HCT116 (cell line): ENCODE measurements around the gene HIP1. TPM values are rescaled to one million over a fixed set of nuclear protein-coding genes. Genes with fewer than 3 reads are reported as not detected.

Experiments
- ATAC-seq: fragments of 200-7000 bp; cut with Tn5 transposase; 2 replicates; pipeline ENCODE4 v1.9.1; 2020; ENCODE audit warnings: mild to moderate bottlenecking, moderate library complexity
- BruUV-seq: library from RNA; stranded (reverse); fragments of 400-500 nt; replicated peaks from 2 replicates; lab custom pipeline; 2021; lab: Mats Ljungman, UMichigan
- CTCF ChIA-PET: fragments of 300-600 bp; sonication (Branson Sonifier 250); formaldehyde crosslinking; loops from one replicate; lab custom pipeline; 2021; ENCODE audit warnings: antibody characterized with exemption; lab: Charles Lee
- POLR2A ChIA-PET: fragments of 300-600, 350-600 bp; sonication (Branson Sonifier 250); formaldehyde crosslinking; loops from one replicate; lab custom pipeline; 2021; ENCODE audit warnings: antibody characterized with exemption; lab: Charles Lee
- RAD21 ChIA-PET, 2 experiments: fragments of 300-600 bp; sonication (Branson Sonifier 250); formaldehyde crosslinking; loops; one replicate each; lab custom pipeline; 2023; ENCODE audit warnings: low total read pairs in 2 of 2; ENCODE audit not compliant: uncharacterized antibody in 2 of 2, unreplicated experiment in 2 of 2, low non-redundant PET in 1 of 2; lab: Charles Lee
- DNase-seq: peaks from one replicate; pipeline ENCODE4 v3.0.0-alpha.2; 2010; ENCODE audit warnings: low read depth, low spot score
- H2AFZ ChIP-seq: fragments of 200-600 bp; shearing (Covaris generic), sonication (generic); 2 replicates; pipeline ENCODE4 v1.6.1; 2017; ENCODE audit warnings: low read depth, mixed run types, mixed read lengths, antibody characterized with exemption, low read length; ENCODE audit not compliant: poor library complexity, severe bottlenecking
- H3K27ac ChIP-seq: 2 replicates; pipeline ENCODE4 v1.5.1; 2012; ENCODE audit warnings: low read depth, low read length
- H3K27me3 ChIP-seq: fragments of 200-600 bp; sonication (generic); 2 replicates; pipeline ENCODE4 v1.6.1; 2016; ENCODE audit warnings: mixed run types, low read length, mixed read lengths; ENCODE audit not compliant: insufficient read depth
- H3K36me3 ChIP-seq, 2 experiments: fragments of 200-500 bp in 1 of 2; fragments of 200-600 bp in 1 of 2; sonication (Bioruptor generic) in 1 of 2; sonication (generic) in 1 of 2; 2 replicates each; pipeline versions ENCODE4 v1.5.1 to v1.6.1; 2014 to 2016; ENCODE audit warnings: low read length in 2 of 2, inconsistent platforms in 1 of 2, mixed read lengths in 1 of 2, mixed run types in 1 of 2; ENCODE audit not compliant: insufficient read depth in 2 of 2, control insufficient read depth in 1 of 2
- H3K4me1 ChIP-seq, 2 experiments: fragments of 200-600 bp in 1 of 2; sonication (generic) in 1 of 2; 2 replicates each; pipeline versions ENCODE4 v1.5.1 to v1.6.1; 2012 to 2017; ENCODE audit warnings: low read length in 2 of 2, inconsistent platforms in 1 of 2, mild to moderate bottlenecking in 1 of 2, mixed read lengths in 1 of 2, mixed run types in 1 of 2, moderate library complexity in 1 of 2; ENCODE audit not compliant: insufficient read depth in 2 of 2, control insufficient read depth in 1 of 2
- H3K4me2 ChIP-seq: fragments of 200-600 bp; sonication (generic); 2 replicates; pipeline ENCODE4 v1.6.1; 2017; ENCODE audit warnings: mixed run types, low read length, mixed read lengths
- H3K4me3 ChIP-seq, 2 experiments: fragments of 200-600 bp in 1 of 2; sonication (generic) in 1 of 2; replicated peaks in 1 of 2; 2 replicates each; pipeline ENCODE4 v1.5.1; 2011 to 2016; ENCODE audit warnings: low read length in 2 of 2, control low read depth in 1 of 2, low read depth in 1 of 2, mild to moderate bottlenecking in 1 of 2, mixed read lengths in 1 of 2, mixed run types in 1 of 2
- H3K79me2 ChIP-seq: fragments of 200-600 bp; sonication (generic); 2 replicates; pipeline ENCODE4 v1.6.1; 2017; ENCODE audit warnings: mild to moderate bottlenecking, mixed run types, low read length, moderate library complexity, mixed read lengths; ENCODE audit not compliant: insufficient read depth
- H3K9ac ChIP-seq: fragments of 200-600 bp; sonication (generic); 2 replicates; pipeline ENCODE4 v1.6.1; 2016; ENCODE audit warnings: low read length, mixed read lengths
- H3K9me2 ChIP-seq: fragments of 200-600 bp; sonication (generic), shearing (Covaris generic); 2 replicates; pipeline ENCODE4 v1.6.1; 2017; ENCODE audit warnings: mixed run types, mild to moderate bottlenecking, moderate library complexity; ENCODE audit not compliant: insufficient read depth
- H3K9me3 ChIP-seq, 2 experiments: fragments of 200-500 bp in 1 of 2; fragments of 200-600 bp in 1 of 2; sonication (Bioruptor generic) in 1 of 2; sonication (generic) in 1 of 2; 2 replicates each; pipeline ENCODE4 v1.6.1; 2014 to 2017; ENCODE audit warnings: low read length in 2 of 2, mixed read lengths in 2 of 2, inconsistent platforms in 1 of 2, low read depth in 1 of 2, mild to moderate bottlenecking in 1 of 2, mixed run types in 1 of 2, moderate library complexity in 1 of 2; ENCODE audit not compliant: control insufficient read depth in 1 of 2, insufficient read depth in 1 of 2
- H4K20me1 ChIP-seq: fragments of 200-600 bp; sonication (generic), shearing (Covaris generic); 2 replicates; pipeline ENCODE4 v1.6.1; 2017; ENCODE audit warnings: mixed run types, mild to moderate bottlenecking, moderate library complexity; ENCODE audit not compliant: insufficient read depth
- CBX3 ChIP-seq: IDR thresholded peaks from 2 replicates; pipeline ENCODE4 v1.6.1; 2012; ENCODE audit warnings: low read depth
- CEBPB ChIP-seq: IDR thresholded peaks from 2 replicates; pipeline ENCODE4 v1.6.1; 2012; ENCODE audit warnings: low read depth
- EGR1 ChIP-seq: IDR thresholded peaks from 2 replicates; pipeline ENCODE4 v1.6.1; 2012; ENCODE audit warnings: low read depth
- ELF1 ChIP-seq: IDR thresholded peaks from 2 replicates; pipeline ENCODE4 v1.6.1; 2012; ENCODE audit warnings: low read depth, borderline replicate concordance
- RAD21 ChIP-seq: IDR thresholded peaks from 2 replicates; pipeline ENCODE4 v1.6.1; 2012; ENCODE audit warnings: low read depth, mild to moderate bottlenecking
- SRF ChIP-seq: IDR thresholded peaks from 2 replicates; pipeline ENCODE4 v1.6.1; 2012; ENCODE audit warnings: low read depth
- TCF7L2 ChIP-seq: IDR thresholded peaks from 2 replicates; pipeline ENCODE4 v1.7.0; 2011; ENCODE audit warnings: borderline replicate concordance, inconsistent platforms; ENCODE audit not compliant: insufficient read depth, insufficient read length; ENCODE audit errors: extremely low read depth
- YY1 ChIP-seq: IDR thresholded peaks from 2 replicates; pipeline ENCODE4 v1.6.1; 2011; ENCODE audit warnings: low read length, low read depth, moderate library complexity, mild to moderate bottlenecking; ENCODE audit not compliant: insufficient replicate concordance; ENCODE audit errors: extremely low read depth
- ZNF274 ChIP-seq: fragments of 200-500 bp; sonication (Bioruptor generic); IDR thresholded peaks from 2 replicates; pipeline ENCODE4 v1.6.1; 2014; ENCODE audit warnings: mild to moderate bottlenecking, low read depth, low read length, inconsistent platforms
- intact Hi-C: fragments of 100-400 bp; cut with micrococcal nuclease; formaldehyde crosslinking; loops from 2 replicates; pipeline ENCODE4 v1.10.0; 2022
- total RNA-seq: library from RNA; stranded (reverse); gene quantifications from one replicate; pipeline ENCODE4 v1.2.1, GENCODE V29; 2021; ENCODE audit not compliant: unreplicated experiment
- TF ChIP-seq, protein P1 (sequence below): IDR thresholded peaks from 2 replicates; pipeline ENCODE4 v1.6.1; 2012
- TF ChIP-seq, protein P2 (sequence below): IDR thresholded peaks from 2 replicates; pipeline ENCODE4 v1.6.1; 2012; ENCODE audit warnings: low read depth
- TF ChIP-seq, protein P3 (sequence below), 3 experiments: fragments of 200-600 bp in 1 of 3; sonication (generic) in 1 of 3; IDR thresholded peaks in 2 of 3; conservative IDR thresholded peaks in 1 of 3; 2 replicates each; pipeline ENCODE4 v1.5.1; 2012 to 2017; ENCODE audit warnings: low read depth in 2 of 3, low read length in 2 of 3, antibody characterized with exemption in 1 of 3, borderline replicate concordance in 1 of 3, control low read depth in 1 of 3, mild to moderate bottlenecking in 1 of 3, mixed read lengths in 1 of 3, mixed run types in 1 of 3, moderate library complexity in 1 of 3; ENCODE audit not compliant: insufficient read depth in 1 of 3
- TF ChIP-seq, protein P4 (sequence below): IDR thresholded peaks from 2 replicates; pipeline ENCODE4 v1.6.1; 2011; ENCODE audit warnings: mild to moderate bottlenecking, low read length, moderate library complexity; ENCODE audit not compliant: insufficient replicate concordance; ENCODE audit errors: extremely low read depth
- TF ChIP-seq, protein P5 (sequence below): IDR thresholded peaks from 2 replicates; pipeline ENCODE4 v1.6.1; 2012

HIP1 gene
- total RNA-seq, 1 experiment from 2014 or later, result 22.1 TPM

DNA sequence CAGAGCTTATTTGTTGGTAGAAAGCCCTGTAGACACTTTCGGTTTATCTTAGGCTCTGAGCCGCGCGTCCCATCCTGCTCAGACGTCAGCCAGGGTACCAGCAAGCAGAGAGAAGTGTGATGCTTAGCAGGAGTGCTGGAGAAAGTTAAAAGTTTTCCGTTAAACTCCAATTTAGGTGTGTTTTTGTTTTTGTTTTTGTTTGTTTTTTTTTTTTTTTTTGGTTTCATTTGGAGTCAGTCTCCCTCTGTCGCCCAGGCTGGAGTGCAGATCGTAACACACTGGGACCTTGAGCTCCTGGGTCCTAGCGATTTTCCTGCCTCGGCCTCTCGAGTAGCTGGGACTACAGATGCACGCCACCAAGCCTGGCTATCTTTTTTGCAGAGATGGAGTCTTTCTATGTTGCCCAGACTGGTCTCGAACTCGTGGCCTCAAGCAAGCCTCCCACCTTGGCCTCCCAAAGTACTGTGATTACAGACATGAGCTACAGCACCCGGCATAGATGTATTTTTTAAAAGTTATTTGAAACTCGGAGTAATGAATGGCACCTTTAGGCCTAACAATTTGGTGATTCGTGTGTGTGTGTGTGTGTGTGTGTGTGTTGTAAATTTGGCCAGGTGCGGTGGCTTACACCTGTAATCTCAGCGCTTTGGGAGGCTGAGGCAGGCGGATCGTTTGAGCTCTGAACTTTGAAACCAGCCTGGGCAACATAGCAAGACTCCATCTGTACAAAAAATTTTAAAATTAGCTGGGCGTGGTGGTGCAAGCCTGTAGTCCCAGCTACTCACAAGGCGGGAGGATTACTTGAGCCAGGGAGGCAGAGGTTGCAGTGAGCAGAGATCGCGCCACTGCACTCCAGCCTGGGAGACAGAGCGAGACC is 1.3 kb upstream of the HIP1 start:
- Histone ChIP-seq H3K9ac (peak overlapping the region; percentile 71), H3K9me2 (no peaks in the 10 kb centered on the region), H3K27me3 (no peaks in the 10 kb centered on the region), H2AFZ (peak overlapping the region; percentile 86), H3K79me2 (no peaks in the 10 kb centered on the region), H3K9me3 (no peaks in the 10 kb centered on the region), H3K4me2 (peak overlapping the region; percentile 98), H3K27ac (peak overlapping the region; percentile 64), H3K4me1 (peaks cover 11 to 28% of the 10 kb centered on the region in 2 experiments), H4K20me1 (no peaks in the 10 kb centered on the region), H3K4me3 (peak overlapping the region; percentile 54 to 95), H3K36me3 (no peaks in the 10 kb centered on the region)
- ATAC-seq (no peak), DNase-seq (no peak)
- BruUV-seq, result no TSS peak
- intact Hi-C loops, result no loop called here
- ChIA-PET RAD21 (interaction anchor here (0.7 kb wide), 2 partner anchors 52 to 209 kb away, joined by 5 read pairs; no protein-coding TSS in a partner anchor), POLR2A (interaction anchor here (0.7 to 1.5 kb wide), 3 partner anchors 11 to 1878 kb away, joined by 3 to 6 read pairs (median 3); no protein-coding TSS in a partner anchor), CTCF (interaction anchor here (1.7 kb wide), 1 partner anchor 23 kb away, joined by 5 read pairs; no protein-coding TSS in a partner anchor)
- TF ChIP-seq RAD21 (no peak), ELF1 (no peak), YY1 (no peak), SRF (no peak), CBX3 (no peak), EGR1 (no peak), CEBPB (no peak), ZNF274 (no peak), TCF7L2 (no peak)
- TF ChIP-seq, protein P1, sequence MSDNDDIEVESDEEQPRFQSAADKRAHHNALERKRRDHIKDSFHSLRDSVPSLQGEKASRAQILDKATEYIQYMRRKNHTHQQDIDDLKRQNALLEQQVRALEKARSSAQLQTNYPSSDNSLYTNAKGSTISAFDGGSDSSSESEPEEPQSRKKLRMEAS, result no peak
- TF ChIP-seq, protein P2, sequence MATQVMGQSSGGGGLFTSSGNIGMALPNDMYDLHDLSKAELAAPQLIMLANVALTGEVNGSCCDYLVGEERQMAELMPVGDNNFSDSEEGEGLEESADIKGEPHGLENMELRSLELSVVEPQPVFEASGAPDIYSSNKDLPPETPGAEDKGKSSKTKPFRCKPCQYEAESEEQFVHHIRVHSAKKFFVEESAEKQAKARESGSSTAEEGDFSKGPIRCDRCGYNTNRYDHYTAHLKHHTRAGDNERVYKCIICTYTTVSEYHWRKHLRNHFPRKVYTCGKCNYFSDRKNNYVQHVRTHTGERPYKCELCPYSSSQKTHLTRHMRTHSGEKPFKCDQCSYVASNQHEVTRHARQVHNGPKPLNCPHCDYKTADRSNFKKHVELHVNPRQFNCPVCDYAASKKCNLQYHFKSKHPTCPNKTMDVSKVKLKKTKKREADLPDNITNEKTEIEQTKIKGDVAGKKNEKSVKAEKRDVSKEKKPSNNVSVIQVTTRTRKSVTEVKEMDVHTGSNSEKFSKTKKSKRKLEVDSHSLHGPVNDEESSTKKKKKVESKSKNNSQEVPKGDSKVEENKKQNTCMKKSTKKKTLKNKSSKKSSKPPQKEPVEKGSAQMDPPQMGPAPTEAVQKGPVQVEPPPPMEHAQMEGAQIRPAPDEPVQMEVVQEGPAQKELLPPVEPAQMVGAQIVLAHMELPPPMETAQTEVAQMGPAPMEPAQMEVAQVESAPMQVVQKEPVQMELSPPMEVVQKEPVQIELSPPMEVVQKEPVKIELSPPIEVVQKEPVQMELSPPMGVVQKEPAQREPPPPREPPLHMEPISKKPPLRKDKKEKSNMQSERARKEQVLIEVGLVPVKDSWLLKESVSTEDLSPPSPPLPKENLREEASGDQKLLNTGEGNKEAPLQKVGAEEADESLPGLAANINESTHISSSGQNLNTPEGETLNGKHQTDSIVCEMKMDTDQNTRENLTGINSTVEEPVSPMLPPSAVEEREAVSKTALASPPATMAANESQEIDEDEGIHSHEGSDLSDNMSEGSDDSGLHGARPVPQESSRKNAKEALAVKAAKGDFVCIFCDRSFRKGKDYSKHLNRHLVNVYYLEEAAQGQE, result no peak
- TF ChIP-seq, protein P3, sequence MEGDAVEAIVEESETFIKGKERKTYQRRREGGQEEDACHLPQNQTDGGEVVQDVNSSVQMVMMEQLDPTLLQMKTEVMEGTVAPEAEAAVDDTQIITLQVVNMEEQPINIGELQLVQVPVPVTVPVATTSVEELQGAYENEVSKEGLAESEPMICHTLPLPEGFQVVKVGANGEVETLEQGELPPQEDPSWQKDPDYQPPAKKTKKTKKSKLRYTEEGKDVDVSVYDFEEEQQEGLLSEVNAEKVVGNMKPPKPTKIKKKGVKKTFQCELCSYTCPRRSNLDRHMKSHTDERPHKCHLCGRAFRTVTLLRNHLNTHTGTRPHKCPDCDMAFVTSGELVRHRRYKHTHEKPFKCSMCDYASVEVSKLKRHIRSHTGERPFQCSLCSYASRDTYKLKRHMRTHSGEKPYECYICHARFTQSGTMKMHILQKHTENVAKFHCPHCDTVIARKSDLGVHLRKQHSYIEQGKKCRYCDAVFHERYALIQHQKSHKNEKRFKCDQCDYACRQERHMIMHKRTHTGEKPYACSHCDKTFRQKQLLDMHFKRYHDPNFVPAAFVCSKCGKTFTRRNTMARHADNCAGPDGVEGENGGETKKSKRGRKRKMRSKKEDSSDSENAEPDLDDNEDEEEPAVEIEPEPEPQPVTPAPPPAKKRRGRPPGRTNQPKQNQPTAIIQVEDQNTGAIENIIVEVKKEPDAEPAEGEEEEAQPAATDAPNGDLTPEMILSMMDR (IDR thresholded peaks at IDR 0.05 in 2 of 3, conservative IDR thresholded peaks at IDR 0.05 in 1 of 3; ENCODE audit: borderline replicate concordance in 1 of 3, insufficient read depth in 1 of 3, low read depth in 2 of 3, low read length in 2 of 3), result no peak
- TF ChIP-seq, protein P4, sequence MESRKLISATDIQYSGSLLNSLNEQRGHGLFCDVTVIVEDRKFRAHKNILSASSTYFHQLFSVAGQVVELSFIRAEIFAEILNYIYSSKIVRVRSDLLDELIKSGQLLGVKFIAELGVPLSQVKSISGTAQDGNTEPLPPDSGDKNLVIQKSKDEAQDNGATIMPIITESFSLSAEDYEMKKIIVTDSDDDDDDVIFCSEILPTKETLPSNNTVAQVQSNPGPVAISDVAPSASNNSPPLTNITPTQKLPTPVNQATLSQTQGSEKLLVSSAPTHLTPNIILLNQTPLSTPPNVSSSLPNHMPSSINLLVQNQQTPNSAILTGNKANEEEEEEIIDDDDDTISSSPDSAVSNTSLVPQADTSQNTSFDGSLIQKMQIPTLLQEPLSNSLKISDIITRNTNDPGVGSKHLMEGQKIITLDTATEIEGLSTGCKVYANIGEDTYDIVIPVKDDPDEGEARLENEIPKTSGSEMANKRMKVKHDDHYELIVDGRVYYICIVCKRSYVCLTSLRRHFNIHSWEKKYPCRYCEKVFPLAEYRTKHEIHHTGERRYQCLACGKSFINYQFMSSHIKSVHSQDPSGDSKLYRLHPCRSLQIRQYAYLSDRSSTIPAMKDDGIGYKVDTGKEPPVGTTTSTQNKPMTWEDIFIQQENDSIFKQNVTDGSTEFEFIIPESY, result no peak
- TF ChIP-seq, protein P5, sequence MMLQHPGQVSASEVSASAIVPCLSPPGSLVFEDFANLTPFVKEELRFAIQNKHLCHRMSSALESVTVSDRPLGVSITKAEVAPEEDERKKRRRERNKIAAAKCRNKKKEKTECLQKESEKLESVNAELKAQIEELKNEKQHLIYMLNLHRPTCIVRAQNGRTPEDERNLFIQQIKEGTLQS, result no peak
